Calu3 (cell line): ENCODE results near the gene E2F1. TPM values are rescaled to one million over a fixed set of nuclear protein-coding genes. Genes with fewer than 3 reads are reported as not detected.

Experiments used
- BruUV-seq: library from RNA; stranded (reverse); fragments of 400-500 nt; replicated peaks from 2 replicates; lab custom pipeline; 2021; lab: Mats Ljungman, UMichigan
- CTCF ChIA-PET: fragments of 300-600 bp; sonication (Branson Sonifier 250); formaldehyde crosslinking; loops from one replicate; lab custom pipeline; 2022; ENCODE audit warnings: antibody characterized with exemption; lab: Charles Lee
- DNase-seq: peaks from one replicate; pipeline ENCODE4 v3.0.0; 2022
- H3K27ac Mint-ChIP-seq: one replicate; pipeline ENCODE4 v1.8.0; 2022; ENCODE audit warnings: mixed read lengths; ENCODE audit not compliant: unreplicated experiment
- H3K27me3 Mint-ChIP-seq: one replicate; pipeline ENCODE4 v1.8.0; 2022; ENCODE audit warnings: mixed read lengths; ENCODE audit not compliant: unreplicated experiment
- H3K36me3 Mint-ChIP-seq: one replicate; pipeline ENCODE4 v1.8.0; 2022; ENCODE audit warnings: mild to moderate bottlenecking, moderate library complexity, mixed read lengths; ENCODE audit not compliant: insufficient read depth, unreplicated experiment
- H3K4me1 Mint-ChIP-seq: one replicate; pipeline ENCODE4 v1.8.0; 2022; ENCODE audit warnings: mild to moderate bottlenecking, low read depth, mixed read lengths; ENCODE audit not compliant: unreplicated experiment
- H3K4me3 Mint-ChIP-seq: one replicate; pipeline ENCODE4 v1.8.0; 2022; ENCODE audit warnings: mild to moderate bottlenecking, low read depth, moderate library complexity, mixed read lengths; ENCODE audit not compliant: unreplicated experiment
- H3K9me3 Mint-ChIP-seq: one replicate; pipeline ENCODE4 v1.8.0; 2022; ENCODE audit warnings: low read depth, mixed read lengths; ENCODE audit not compliant: unreplicated experiment
- intact Hi-C: fragments of 100-400 bp; cut with micrococcal nuclease; formaldehyde crosslinking; loops from one replicate; pipeline ENCODE4 v1.10.0; 2022; ENCODE audit not compliant: unreplicated experiment
- total RNA-seq: library from RNA; stranded (reverse); gene quantifications from 2 replicates; pipeline ENCODE4 v1.2.3, GENCODE V29; 2022
- TF ChIP-seq, protein P1 (sequence below): fragments of 200-600 bp; IDR thresholded peaks from one replicate; pipeline ENCODE4 v1.8.0; 2022; ENCODE audit warnings: antibody characterized with exemption; ENCODE audit not compliant: unreplicated experiment

E2F1 gene
- total RNA-seq, 1 experiment from 2014 or later: 62.3 TPM

DNA sequence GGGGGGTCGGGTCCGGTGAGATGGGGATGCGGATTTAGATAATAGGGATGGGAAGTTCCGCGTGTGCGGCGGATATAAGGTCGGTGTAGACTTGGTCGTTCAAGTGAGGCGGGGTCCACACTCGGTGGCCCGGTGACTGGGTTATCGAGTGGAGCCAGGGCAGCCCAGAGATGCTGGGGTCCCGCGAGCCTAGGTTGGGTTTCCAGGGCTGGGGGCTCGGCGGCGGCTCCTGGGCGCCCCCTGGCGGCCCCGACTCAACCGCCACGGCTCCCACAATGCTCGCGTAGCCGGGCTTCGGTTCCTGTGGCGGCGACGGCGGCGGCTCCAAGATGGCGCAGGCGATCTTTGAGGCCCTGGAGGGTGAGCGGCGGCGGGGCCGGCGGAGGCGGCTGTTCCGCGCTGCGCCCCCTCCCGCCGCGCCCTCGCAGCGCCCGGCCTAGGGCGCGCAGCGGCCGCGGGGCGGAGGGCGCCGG, 45.5 kb upstream of the E2F1 start, which contains the start of gene ZNF341:
TSS of gene ZNF341 (plus strand) at position 304 of the 473 bp plus-strand sequence. CDS start at position 330, 26 bp downstream.
- Mint-ChIP-seq H3K4me1 (peaks cover 38% of the 10 kb centered on the region), H3K9me3 (peaks cover 5% of the 10 kb centered on the region), H3K27me3 (no peaks in the 10 kb centered on the region), H3K27ac (peak within 1 kb of the TSS; percentile 76), H3K36me3 (peaks cover 34% of the 10 kb centered on the region), H3K4me3 (peak within 1 kb of the TSS; percentile 78)
- BruUV-seq: no TSS peak
- CTCF ChIA-PET: interaction anchor here (0.6 to 1.8 kb wide), 6 partner anchors 11 to 261 kb away, joined by 3 to 11 read pairs (median 4); partner anchors contain the start of genes ACTL10, PXMP4 and RALY
- intact Hi-C loops: loop anchor here (2.0 to 5.0 kb wide), 4 partner anchors 47 to 186 kb away; partner anchors contain the start of gene ACTL10
- DNase-seq: no peak
- TF ChIP-seq, protein P1, sequence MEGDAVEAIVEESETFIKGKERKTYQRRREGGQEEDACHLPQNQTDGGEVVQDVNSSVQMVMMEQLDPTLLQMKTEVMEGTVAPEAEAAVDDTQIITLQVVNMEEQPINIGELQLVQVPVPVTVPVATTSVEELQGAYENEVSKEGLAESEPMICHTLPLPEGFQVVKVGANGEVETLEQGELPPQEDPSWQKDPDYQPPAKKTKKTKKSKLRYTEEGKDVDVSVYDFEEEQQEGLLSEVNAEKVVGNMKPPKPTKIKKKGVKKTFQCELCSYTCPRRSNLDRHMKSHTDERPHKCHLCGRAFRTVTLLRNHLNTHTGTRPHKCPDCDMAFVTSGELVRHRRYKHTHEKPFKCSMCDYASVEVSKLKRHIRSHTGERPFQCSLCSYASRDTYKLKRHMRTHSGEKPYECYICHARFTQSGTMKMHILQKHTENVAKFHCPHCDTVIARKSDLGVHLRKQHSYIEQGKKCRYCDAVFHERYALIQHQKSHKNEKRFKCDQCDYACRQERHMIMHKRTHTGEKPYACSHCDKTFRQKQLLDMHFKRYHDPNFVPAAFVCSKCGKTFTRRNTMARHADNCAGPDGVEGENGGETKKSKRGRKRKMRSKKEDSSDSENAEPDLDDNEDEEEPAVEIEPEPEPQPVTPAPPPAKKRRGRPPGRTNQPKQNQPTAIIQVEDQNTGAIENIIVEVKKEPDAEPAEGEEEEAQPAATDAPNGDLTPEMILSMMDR: peak; percentile 95

DNA sequence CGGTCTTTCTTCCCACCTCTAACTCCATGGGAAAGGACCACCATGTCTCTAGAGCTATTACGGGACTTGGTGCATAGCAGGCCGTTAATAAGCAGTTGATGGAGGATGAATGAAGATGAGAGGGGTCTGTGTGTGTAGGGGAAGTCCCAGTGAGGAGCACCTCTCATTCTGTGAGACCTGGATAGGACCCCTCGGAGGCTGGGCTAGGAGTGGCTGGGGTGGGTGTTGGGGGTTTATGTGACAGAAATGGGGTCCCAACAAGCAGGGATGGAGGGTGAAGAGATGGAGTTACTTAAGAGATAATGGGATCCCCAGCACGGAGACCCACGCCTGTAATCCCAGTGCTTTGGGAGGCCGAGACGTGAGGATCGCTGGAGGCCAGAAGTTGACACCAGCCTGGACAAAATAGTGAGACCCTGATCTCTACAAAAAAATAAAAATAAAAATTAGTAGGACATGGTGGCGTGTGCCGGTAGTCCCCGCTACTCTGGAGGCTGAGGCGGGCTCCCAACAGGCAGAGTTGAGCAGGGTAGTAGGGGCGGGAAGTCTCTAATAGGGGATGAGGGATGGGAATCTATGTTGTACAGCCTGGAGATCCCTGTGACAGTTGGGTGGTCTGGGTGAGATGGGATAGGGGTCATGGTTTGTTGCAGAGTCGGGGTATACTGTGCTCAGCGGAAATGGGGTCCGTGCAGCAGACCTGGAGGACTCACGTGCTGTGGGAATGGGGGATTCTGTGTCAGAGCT, 44.9 kb upstream of the E2F1 start:
- H3K36me3 Mint-ChIP-seq: peaks cover 31% of the 10 kb centered on the region
- TF ChIP-seq, protein P1: no peak
- CTCF ChIA-PET: interaction anchor here (0.7 kb wide), 1 partner anchor 117 kb away, joined by 5 read pairs; no protein-coding TSS in a partner anchor
- peaks cover 2% of the 10 kb centered on the region for H3K9me3 Mint-ChIP-seq
- H3K27ac Mint-ChIP-seq: peak overlapping the region; percentile 25
- peak overlapping the region; percentile 78 for H3K4me3 Mint-ChIP-seq
- H3K27me3 Mint-ChIP-seq: no peaks in the 10 kb centered on the region
- intact Hi-C loops: loop anchor here (5.0 kb wide), 2 partner anchors 64 to 186 kb away; partner anchors contain the start of gene ACTL10
- BruUV-seq: no TSS peak
- H3K4me1 Mint-ChIP-seq: peaks cover 38% of the 10 kb centered on the region
- no peak for DNase-seq

DNA sequence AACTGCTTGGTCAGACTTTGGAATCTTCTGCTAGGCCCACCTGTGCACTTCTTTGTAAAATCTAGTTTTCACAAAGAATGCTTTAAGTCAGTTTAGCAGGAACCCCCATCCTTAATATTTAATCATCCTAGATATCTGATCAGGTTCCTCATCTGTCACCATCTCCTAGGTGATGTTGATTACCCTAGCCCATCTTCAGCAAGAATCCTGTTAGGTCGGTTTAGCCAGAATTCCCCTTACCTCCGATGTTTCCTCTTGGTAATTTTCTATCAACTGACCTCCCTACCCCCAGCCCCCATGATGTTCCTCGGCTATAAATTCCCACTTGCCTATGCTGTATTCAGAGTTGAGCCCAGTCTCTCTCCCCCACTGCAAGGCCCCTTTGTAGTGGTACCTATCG, 42.9 kb upstream of the E2F1 start:
- intact Hi-C loops: no loop called here
- Mint-ChIP-seq H3K4me1 (peaks cover 31% of the 10 kb centered on the region), H3K36me3 (peaks cover 30% of the 10 kb centered on the region), H3K4me3 (no peak overlapping the region), H3K27ac (no peak overlapping the region), H3K27me3 (no peaks in the 10 kb centered on the region), H3K9me3 (no peaks in the 10 kb centered on the region)
- TF ChIP-seq, protein P1: no peak
- no TSS peak for BruUV-seq
- DNase-seq: no peak
- CTCF ChIA-PET: no interaction called here

DNA sequence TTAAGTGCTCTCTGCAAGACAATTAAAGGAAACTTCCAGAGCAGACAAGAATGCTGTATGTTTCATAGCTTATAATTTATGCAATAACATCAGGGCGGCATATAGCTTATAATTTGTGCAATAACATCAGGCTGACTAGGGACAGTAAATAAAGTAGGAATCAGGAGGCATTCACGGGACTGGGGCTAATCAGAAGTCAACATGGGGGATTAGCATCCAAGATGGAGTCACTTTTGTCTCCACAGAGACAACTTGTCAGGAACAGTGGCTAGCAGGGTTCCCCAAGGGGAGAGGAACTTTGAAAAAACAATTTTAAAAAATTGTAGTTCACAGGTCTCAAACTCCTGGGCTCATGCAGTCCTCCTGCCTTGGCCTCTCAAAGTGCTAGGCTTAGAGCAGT, 42.3 kb upstream of the E2F1 start:
- DNase-seq: no peak
- Mint-ChIP-seq H3K27me3 (no peaks in the 10 kb centered on the region), H3K27ac (no peak overlapping the region), H3K36me3 (peaks cover 23% of the 10 kb centered on the region), H3K4me3 (no peak overlapping the region), H3K4me1 (peaks cover 25% of the 10 kb centered on the region), H3K9me3 (no peaks in the 10 kb centered on the region)
- CTCF ChIA-PET: interaction anchor here (0.8 kb wide), 1 partner anchor 8 kb away, joined by 3 read pairs; the partner anchor contains the start of gene PXMP4
- TF ChIP-seq, protein P1: no peak
- BruUV-seq: no TSS peak
- intact Hi-C loops: no loop called here
